Common myeloid progenitor, CD34-positive (primary cell): ENCODE data around the gene PTPRN2.
"Not testable (repeated sequence)": the region's sequence is repeated elsewhere in the genome, so short reads cannot be mapped to it uniquely, and the experiment has no call there.

Experiments
- CTCF ChIA-PET: fragments of 350-600 bp; sonication (Branson Sonifier 250); formaldehyde crosslinking; loops from one replicate; lab custom pipeline; 2021; ENCODE audit warnings: antibody characterized with exemption; lab: Charles Lee
- POLR2A ChIA-PET: fragments of 350-600 bp; sonication (Branson Sonifier 250); formaldehyde crosslinking; loops from one replicate; lab custom pipeline; 2021; ENCODE audit warnings: antibody characterized with exemption; lab: Charles Lee
- DNase-seq, 3 donors: peaks; one replicate each; pipeline versions ENCODE4 v3.0.0 to v3.0.0-alpha.2; 2013
- H3K27ac ChIP-seq, 2 experiments: 1 replicate in 1 of 2; 2 replicates in 1 of 2; pipeline ENCODE4 v1.7.0; 2013; ENCODE audit warnings: inconsistent platforms in 2 of 2, low read length in 2 of 2, mild to moderate bottlenecking in 2 of 2, low read depth in 1 of 2, moderate library complexity in 1 of 2; ENCODE audit not compliant: severe bottlenecking in 2 of 2, insufficient read depth in 1 of 2, poor library complexity in 1 of 2
- H3K27me3 ChIP-seq, 5 experiments: replicated peaks in 2 of 5; 1 replicate in 3 of 5; 2 replicates in 2 of 5; pipeline versions ENCODE4 v1.6.1 to v1.7.0; 2013; ENCODE audit warnings: low read length in 4 of 5, mild to moderate bottlenecking in 2 of 5, moderate library complexity in 2 of 5, inconsistent platforms in 1 of 5; ENCODE audit not compliant: insufficient read depth in 5 of 5, control insufficient read depth in 4 of 5
- H3K36me3 ChIP-seq, 4 experiments: 1 replicate in 2 of 4; 2 replicates in 2 of 4; pipeline versions ENCODE4 v1.6.1 to v1.7.0; 2013; ENCODE audit warnings: low read length in 3 of 4, control low read depth in 1 of 4, mild to moderate bottlenecking in 1 of 4; ENCODE audit not compliant: control insufficient read depth in 4 of 4, insufficient read depth in 4 of 4
- H3K4me1 ChIP-seq, 4 experiments: 1 replicate in 3 of 4; 2 replicates in 1 of 4; pipeline versions ENCODE4 v1.6.1 to v1.7.1; 2013; ENCODE audit warnings: low read length in 3 of 4, mild to moderate bottlenecking in 3 of 4, control low read depth in 1 of 4, inconsistent platforms in 1 of 4, moderate library complexity in 1 of 4; ENCODE audit not compliant: control insufficient read depth in 4 of 4, insufficient read depth in 4 of 4; ENCODE audit errors: control extremely low read depth in 1 of 4
- H3K4me3 ChIP-seq, 7 experiments: 1 replicate in 4 of 7; 2 replicates in 3 of 7; pipeline versions ENCODE4 v1.5.1 to v1.7.0; 2013; ENCODE audit warnings: mild to moderate bottlenecking in 7 of 7, low read length in 6 of 7, moderate library complexity in 6 of 7, inconsistent platforms in 2 of 7, low read depth in 2 of 7, control low read depth in 1 of 7; ENCODE audit not compliant: insufficient read depth in 4 of 7, control insufficient read depth in 1 of 7; ENCODE audit errors: extremely low read depth in 1 of 7
- H3K9me3 ChIP-seq, 5 experiments: 1 replicate in 4 of 5; 2 replicates in 1 of 5; pipeline versions ENCODE4 v1.6.1 to v1.7.1; 2013; ENCODE audit warnings: low read length in 4 of 5, mild to moderate bottlenecking in 2 of 5, inconsistent platforms in 1 of 5, low read depth in 1 of 5, moderate library complexity in 1 of 5; ENCODE audit not compliant: control insufficient read depth in 4 of 5, insufficient read depth in 2 of 5; ENCODE audit errors: control extremely low read depth in 1 of 5
- WGBS: methylation state at CpG from one replicate; pipeline ENCODE4 v1.1.5; 2013; ENCODE audit not compliant: insufficient coverage; 5-methylcytosine and 5-hydroxymethylcytosine counted together

Gene PTPRN2

DNA sequence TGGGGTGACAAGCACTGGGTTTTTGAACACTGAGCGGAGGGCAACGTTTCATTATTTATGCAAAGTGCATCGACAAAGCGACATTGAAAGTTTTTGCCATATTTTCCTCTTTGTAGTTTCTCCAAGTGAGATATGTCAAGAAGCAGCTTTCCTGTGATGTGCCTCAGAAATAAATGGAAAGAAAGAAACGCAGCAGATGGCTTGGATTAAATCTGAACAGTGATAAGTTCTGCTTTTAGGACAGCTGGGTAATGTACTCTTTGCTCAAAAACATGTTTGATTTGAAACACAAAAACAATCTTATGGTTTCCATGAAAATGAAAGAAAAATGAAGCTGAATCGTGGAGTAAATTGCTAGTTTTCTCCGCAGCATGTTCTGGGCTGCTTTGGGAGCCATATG, 166.3 kb downstream of the PTPRN2 start:
- H3K27ac ChIP-seq: no peak overlapping the region
- H3K36me3 ChIP-seq: no peaks in the 10 kb centered on the region
- no peaks in the 10 kb centered on the region for H3K4me1 ChIP-seq
- POLR2A ChIA-PET: no interaction called here
- WGBS: 68% methylated on average over 2 of the region's 7 CpGs
- H3K27me3 ChIP-seq: peaks cover 0 to 9% (median 0%) of the 10 kb centered on the region in 5 experiments
- CTCF ChIA-PET: no interaction called here
- DNase-seq: no peak
- peaks cover 0 to 16% (median 2%) of the 10 kb centered on the region in 5 experiments for H3K9me3 ChIP-seq
- H3K4me3 ChIP-seq: no peak overlapping the region

DNA sequence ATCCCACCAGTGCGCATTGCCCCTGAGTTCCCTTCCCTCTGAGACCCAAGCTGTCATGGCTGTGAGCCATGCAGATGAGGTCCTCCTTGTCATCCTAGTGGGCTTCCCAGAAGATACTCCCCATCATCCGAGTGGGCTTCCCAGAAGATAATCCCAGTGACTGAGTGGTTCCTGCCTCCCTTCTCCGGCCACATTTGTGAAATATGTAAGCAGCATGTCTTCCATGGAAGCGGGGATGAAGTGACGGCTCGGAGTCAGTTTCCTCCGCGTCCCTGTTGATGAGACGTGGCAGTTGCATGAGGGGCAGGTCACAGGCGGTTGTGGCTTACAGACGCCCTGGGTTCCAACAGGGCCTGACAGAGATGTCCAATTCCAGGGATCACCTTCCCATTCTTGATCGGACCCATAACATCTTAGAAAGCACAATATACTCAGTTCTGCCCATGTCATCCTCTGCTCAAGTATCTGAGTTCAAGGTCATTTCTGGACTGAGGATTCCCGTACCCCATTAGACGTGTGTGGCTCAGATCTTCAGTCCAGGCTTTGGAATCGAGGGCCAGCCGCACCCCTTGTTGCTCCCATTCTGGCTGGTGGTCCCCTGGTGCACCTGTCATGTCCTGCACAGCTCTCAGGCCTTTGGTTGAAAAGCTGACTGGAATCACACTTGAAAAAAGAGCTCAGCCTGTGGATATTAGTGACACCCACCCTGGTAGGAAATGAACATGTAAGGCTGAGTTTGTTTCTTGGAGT, 166.9 kb downstream of the PTPRN2 start:
- Histone ChIP-seq H3K4me3 (no peak overlapping the region), H3K27ac (no peak overlapping the region), H3K9me3 (peaks cover 0 to 16% (median 2%) of the 10 kb centered on the region in 5 experiments), H3K36me3 (no peaks in the 10 kb centered on the region), H3K4me1 (no peaks in the 10 kb centered on the region), H3K27me3 (peaks cover 0 to 9% (median 0%) of the 10 kb centered on the region in 5 experiments)
- ChIA-PET CTCF (interaction anchor here (1.2 to 1.4 kb wide), 2 partner anchors 13 to 30 kb away, joined by 3 read pairs; no protein-coding TSS in a partner anchor), POLR2A (no interaction called here)
- WGBS: 97% methylated on average over 15 of the region's 16 CpGs
- DNase-seq: no peak

DNA sequence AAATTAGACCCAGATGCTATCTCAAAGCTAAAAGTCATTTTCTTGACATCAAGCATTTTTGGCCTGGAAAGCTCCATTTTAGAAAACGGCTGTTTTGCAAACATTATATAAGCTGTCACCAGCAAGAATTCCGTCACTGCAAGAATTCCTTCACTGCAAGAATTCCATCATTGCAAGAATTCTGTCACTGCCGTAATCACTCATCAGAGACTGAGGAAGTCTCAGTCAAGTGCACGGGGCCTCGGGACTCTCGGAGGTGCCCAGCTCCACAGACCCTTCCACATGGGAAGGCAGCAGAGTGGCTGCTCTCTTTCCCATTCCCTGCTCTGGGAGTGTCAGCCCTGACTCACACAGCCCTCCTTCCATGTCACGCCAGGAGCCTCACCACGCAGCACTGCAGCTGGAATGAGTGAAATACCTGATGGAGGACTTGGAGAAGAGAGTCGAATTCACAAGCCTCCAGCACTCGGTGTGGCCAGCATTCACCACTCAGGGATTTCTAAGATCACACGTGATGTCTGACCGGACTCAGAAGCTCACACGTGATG, 168.3 kb downstream of the PTPRN2 start:
- peaks cover 0 to 16% (median 2%) of the 10 kb centered on the region in 5 experiments for H3K9me3 ChIP-seq

GRCh38 chr7:158418395-158418794, 169.2 kb downstream of the PTPRN2 start:
- H3K36me3 ChIP-seq, H3K27me3 ChIP-seq, DNase-seq, H3K4me3 ChIP-seq, H3K27ac ChIP-seq, POLR2A ChIA-PET, H3K4me1 ChIP-seq: not testable (repeated sequence)
- peaks cover 0 to 16% (median 2%) of the 10 kb centered on the region in 5 experiments for H3K9me3 ChIP-seq
- CTCF ChIA-PET: interaction anchor here (1.4 kb wide), 1 partner anchor 11 kb away, joined by 4 read pairs; no protein-coding TSS in a partner anchor
- 95% methylated on average over 14 of the region's 14 CpGs for WGBS

More for the DNA sequence above, 168.3 kb downstream of the PTPRN2 start:
- POLR2A ChIA-PET: no interaction called here
- DNase-seq: no peak
- Histone ChIP-seq H3K4me3 (no peak overlapping the region), H3K4me1 (no peaks in the 10 kb centered on the region), H3K27me3 (peaks cover 0 to 9% (median 0%) of the 10 kb centered on the region in 5 experiments), H3K27ac (no peak overlapping the region), H3K36me3 (no peaks in the 10 kb centered on the region)
- CTCF ChIA-PET: interaction anchor here (1.2 to 1.4 kb wide), 2 partner anchors 11 to 28 kb away, joined by 3 read pairs; no protein-coding TSS in a partner anchor
- 90% methylated on average over 13 of the region's 13 CpGs for WGBS

DNA sequence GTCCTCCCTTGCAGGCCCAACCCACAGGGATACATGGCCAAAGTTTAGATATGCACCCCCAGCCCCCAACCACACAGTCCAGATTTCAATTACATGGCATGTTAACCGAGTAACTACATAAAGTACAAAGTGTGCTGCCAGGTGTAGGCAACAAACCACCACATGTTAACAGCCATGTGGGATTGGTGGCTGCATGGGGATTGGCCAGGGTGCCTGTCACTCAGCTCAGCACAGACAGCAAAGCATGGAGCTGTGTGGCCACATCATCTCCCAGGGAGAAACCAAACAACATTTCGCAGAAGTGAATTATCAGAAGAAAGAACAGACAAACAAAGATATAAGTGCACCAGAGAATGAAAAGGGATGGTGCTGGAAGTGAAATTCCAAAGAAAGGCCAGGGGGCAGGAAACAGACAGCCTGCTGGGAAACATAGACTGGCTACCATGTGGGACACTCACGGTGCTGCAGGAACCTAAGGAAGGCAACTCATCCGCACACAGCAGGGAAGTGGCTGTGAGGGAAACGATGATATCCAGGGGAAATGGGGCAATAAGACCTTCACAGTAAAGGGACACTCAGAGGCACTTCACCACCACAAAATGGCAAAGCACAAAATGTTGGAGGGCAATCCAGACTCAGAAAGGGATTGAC, 171.2 kb downstream of the PTPRN2 start:
- Histone ChIP-seq H3K27me3 (peaks cover 0 to 7% (median 0%) of the 10 kb centered on the region in 5 experiments), H3K4me1 (no peaks in the 10 kb centered on the region), H3K36me3 (no peaks in the 10 kb centered on the region), H3K27ac (no peak overlapping the region), H3K4me3 (no peak overlapping the region), H3K9me3 (peaks cover 0 to 16% (median 2%) of the 10 kb centered on the region in 5 experiments)
- WGBS: 87% methylated on average over 3 of the region's 5 CpGs
- no peak for DNase-seq
- POLR2A ChIA-PET: no interaction called here
- CTCF ChIA-PET: interaction anchor here (0.7 to 0.8 kb wide), 2 partner anchors 27 to 258 kb away, joined by 3 read pairs; no protein-coding TSS in a partner anchor

GRCh38 chr7:158415316-158415715, 172.3 kb downstream of the PTPRN2 start:
- H3K4me1 ChIP-seq: no peaks in the 10 kb centered on the region
- no peak for DNase-seq
- WGBS: 100% methylated on average over 2 of the region's 6 CpGs
- no peak overlapping the region for H3K4me3 ChIP-seq
- CTCF ChIA-PET: interaction anchor here (1.4 kb wide), 1 partner anchor 9 kb away, joined by 3 read pairs; no protein-coding TSS in a partner anchor
- POLR2A ChIA-PET: no interaction called here
- peaks cover 0 to 4% (median 0%) of the 10 kb centered on the region in 5 experiments for H3K27me3 ChIP-seq
- peaks cover 0 to 16% (median 2%) of the 10 kb centered on the region in 5 experiments for H3K9me3 ChIP-seq
- no peaks in the 10 kb centered on the region for H3K36me3 ChIP-seq
- H3K27ac ChIP-seq: no peak overlapping the region
